HG02943 (cell line): Measurements from ENCODE around the gene DPH6.

Experiments
- ATAC-seq: cut with Tn5 transposase; IDR thresholded peaks from one replicate; pipeline ENCODE4 v1.9.1; 2021; ENCODE audit warnings: mild to moderate bottlenecking, low read depth, moderate library complexity; ENCODE audit not compliant: unreplicated experiment

Gene DPH6

GRCh38 chr15:35545316-35545823, 595 bp downstream of the DPH6 start:
- peak; percentile 29 for ATAC-seq

GRCh38 chr15:35540885-35541284, 5.1 kb downstream of the DPH6 start:
- no peak for ATAC-seq

- no peak for ATAC-seq
Observed at GRCh38 chr15:35540021-35540420, 5.9 kb downstream of the DPH6 start.

GRCh38 chr15:35535365-35535916, 10.5 kb downstream of the DPH6 start:
- no peak for ATAC-seq

GRCh38 chr15:35533130-35534110, 12.5 kb downstream of the DPH6 start:
- no peak for ATAC-seq

GRCh38 chr15:35530698-35531097, 15.3 kb downstream of the DPH6 start:
- ATAC-seq, result no peak

- ATAC-seq, result no peak
Observed at GRCh38 chr15:35529784-35530183, 16.2 kb downstream of the DPH6 start.

GRCh38 chr15:35522061-35522460, 23.9 kb downstream of the DPH6 start:
- ATAC-seq, result no peak

- no peak for ATAC-seq
Observed at GRCh38 chr15:35519541-35520149, 26.3 kb downstream of the DPH6 start.

GRCh38 chr15:35519052-35519451, 26.9 kb downstream of the DPH6 start:
- ATAC-seq, result no peak

GRCh38 chr15:35514759-35515158, 31.2 kb downstream of the DPH6 start:
- no peak for ATAC-seq

- ATAC-seq, result no peak
Observed at GRCh38 chr15:35507932-35508638, 37.9 kb downstream of the DPH6 start.

GRCh38 chr15:35506272-35506870, 39.6 kb downstream of the DPH6 start:
- no peak for ATAC-seq

- no peak for ATAC-seq
Observed at GRCh38 chr15:35505809-35506208, 40.2 kb downstream of the DPH6 start.

- no peak for ATAC-seq
Observed at GRCh38 chr15:35505141-35505540, 40.8 kb downstream of the DPH6 start.

GRCh38 chr15:35499723-35500122, 46.2 kb downstream of the DPH6 start:
- ATAC-seq, result no peak

GRCh38 chr15:35496585-35496984, 49.4 kb downstream of the DPH6 start:
- ATAC-seq, result peak; percentile 99

GRCh38 chr15:35495080-35495479, 50.9 kb downstream of the DPH6 start:
- ATAC-seq, result no peak

- ATAC-seq, result no peak
Observed at GRCh38 chr15:35491999-35492398, 54.0 kb downstream of the DPH6 start.

- ATAC-seq, result no peak
Observed at GRCh38 chr15:35491173-35491572, 54.8 kb downstream of the DPH6 start.
